Cardiac muscle cell (in vitro differentiated cells and primary cell): ENCODE measurements around the gene CD3D. TPM values are rescaled to one million over a fixed set of nuclear protein-coding genes. Genes with fewer than 3 reads are reported as not detected.

ENCODE experiments used
- DNase-seq, 2 donors: peaks; one replicate each; pipeline versions ENCODE4 v3.0.0 to v3.0.0-alpha.2; 2010 to 2017; ENCODE audit warnings: low read depth in 1 of 2, low spot score in 1 of 2
- H3K27ac ChIP-seq: fragments of 200-600 bp; sonication (generic); 2 replicates; pipeline ENCODE4 v1.5.1; 2016
- H3K27me3 ChIP-seq: fragments of 200-600 bp; sonication (generic); 2 replicates; pipeline ENCODE4 v1.6.0; 2016; ENCODE audit warnings: control low read depth
- H3K36me3 ChIP-seq: fragments of 200-600 bp; sonication (generic); 2 replicates; pipeline ENCODE4 v1.5.1; 2016; ENCODE audit warnings: control low read depth
- H3K4me1 ChIP-seq: fragments of 200-600 bp; sonication (generic); 2 replicates; pipeline ENCODE4 v1.8.1; 2017; ENCODE audit warnings: low read depth, mild to moderate bottlenecking, mixed run types
- H3K4me3 ChIP-seq: fragments of 200-600 bp; sonication (generic); 2 replicates; pipeline ENCODE4 v1.5.1; 2016; ENCODE audit warnings: mild to moderate bottlenecking
- H3K9me3 ChIP-seq: fragments of 200-600 bp; sonication (generic); 2 replicates; pipeline ENCODE4 v1.5.1; 2017; ENCODE audit warnings: low read depth, mild to moderate bottlenecking, control low read depth
- polyA plus RNA-seq: library from polyadenylated mRNA; unstranded; fragments of >200 nt; fragmentation: Nextera tagmentation; extraction: Ambion mirVana; gene quantifications from 2 replicates; pipeline ENCODE4 v1.2.1, GENCODE V29; 2016
- total RNA-seq: library from RNA; depleted of rRNA; stranded (reverse); fragments of >200 nt; gene quantifications from 2 replicates; pipeline ENCODE4 v1.2.3, GENCODE V29; 2016
- TF ChIP-seq, protein P1 (sequence below): IDR thresholded peaks from 2 replicates; pipeline ENCODE4 v1.5.1; 2012; ENCODE audit warnings: low read depth, mild to moderate bottlenecking, low read length

Gene CD3D
- total and polyA plus RNA-seq, 2 experiments from 2014 or later: not detected

DNA sequence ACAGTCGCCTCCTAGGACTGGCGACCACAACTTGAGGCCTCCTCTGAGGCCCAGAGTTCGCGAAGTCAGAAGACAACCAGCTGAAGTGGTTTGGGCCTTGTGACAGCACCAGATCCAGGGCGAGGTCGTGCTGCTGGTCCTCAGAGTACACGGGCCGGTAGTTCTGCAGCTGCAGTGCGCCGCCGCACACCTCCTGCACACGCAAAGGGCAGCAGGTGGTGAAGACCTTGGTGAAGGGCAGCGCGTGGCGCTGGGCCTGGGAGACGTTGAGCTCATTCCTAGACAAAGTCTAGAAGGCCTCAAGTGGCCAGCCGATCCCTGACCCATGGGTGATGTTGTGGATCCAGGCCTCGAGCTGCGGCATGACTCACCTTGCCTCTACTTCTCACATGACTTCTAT, 19.8 kb downstream of the CD3D start:
- Histone ChIP-seq H3K9me3 (no peaks in the 10 kb centered on the region), H3K4me3 (no peak overlapping the region), H3K27me3 (peaks cover 3% of the 10 kb centered on the region), H3K4me1 (no peaks in the 10 kb centered on the region), H3K27ac (no peak overlapping the region), H3K36me3 (no peaks in the 10 kb centered on the region)
- no peak for DNase-seq
- TF ChIP-seq, protein P1, sequence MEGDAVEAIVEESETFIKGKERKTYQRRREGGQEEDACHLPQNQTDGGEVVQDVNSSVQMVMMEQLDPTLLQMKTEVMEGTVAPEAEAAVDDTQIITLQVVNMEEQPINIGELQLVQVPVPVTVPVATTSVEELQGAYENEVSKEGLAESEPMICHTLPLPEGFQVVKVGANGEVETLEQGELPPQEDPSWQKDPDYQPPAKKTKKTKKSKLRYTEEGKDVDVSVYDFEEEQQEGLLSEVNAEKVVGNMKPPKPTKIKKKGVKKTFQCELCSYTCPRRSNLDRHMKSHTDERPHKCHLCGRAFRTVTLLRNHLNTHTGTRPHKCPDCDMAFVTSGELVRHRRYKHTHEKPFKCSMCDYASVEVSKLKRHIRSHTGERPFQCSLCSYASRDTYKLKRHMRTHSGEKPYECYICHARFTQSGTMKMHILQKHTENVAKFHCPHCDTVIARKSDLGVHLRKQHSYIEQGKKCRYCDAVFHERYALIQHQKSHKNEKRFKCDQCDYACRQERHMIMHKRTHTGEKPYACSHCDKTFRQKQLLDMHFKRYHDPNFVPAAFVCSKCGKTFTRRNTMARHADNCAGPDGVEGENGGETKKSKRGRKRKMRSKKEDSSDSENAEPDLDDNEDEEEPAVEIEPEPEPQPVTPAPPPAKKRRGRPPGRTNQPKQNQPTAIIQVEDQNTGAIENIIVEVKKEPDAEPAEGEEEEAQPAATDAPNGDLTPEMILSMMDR: no peak

DNA sequence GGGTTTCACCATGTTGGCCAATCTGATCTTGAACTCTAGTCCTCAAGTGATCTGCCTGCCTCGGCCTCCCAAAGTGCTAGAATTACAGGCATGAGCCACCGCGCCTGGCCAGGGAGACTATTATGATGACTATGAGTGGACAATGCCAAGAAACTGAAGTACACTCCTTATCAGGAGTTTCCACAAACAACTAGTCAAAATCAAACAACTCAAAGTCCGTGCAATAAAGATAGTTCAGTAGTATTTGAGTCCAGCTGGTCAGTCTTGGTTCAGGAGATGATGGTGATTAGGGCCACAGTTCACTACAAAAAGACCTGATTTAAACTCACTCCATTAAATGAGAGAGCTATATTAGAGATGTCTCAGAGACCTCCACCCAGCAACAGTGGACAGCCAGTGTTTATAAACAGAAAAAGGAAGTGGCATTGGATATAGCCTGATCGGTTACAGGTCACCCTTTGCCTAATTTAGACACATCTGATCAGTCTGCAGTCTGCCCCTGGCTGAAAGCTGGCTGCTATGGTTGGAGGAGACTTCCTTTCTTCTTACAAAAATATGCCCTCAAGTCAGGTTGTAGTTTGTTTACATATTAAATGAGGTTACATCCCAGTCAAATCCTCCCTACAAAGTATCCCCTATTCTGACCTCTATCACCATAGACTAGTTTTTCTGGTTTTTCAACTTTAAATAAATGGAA, 21.0 kb downstream of the CD3D start:
- DNase-seq: no peak
- H3K36me3 ChIP-seq: no peaks in the 10 kb centered on the region
- H3K4me3 ChIP-seq: no peak overlapping the region
- H3K9me3 ChIP-seq: no peaks in the 10 kb centered on the region
- no peak overlapping the region for H3K27ac ChIP-seq
- TF ChIP-seq, protein P1: no peak
- no peaks in the 10 kb centered on the region for H3K4me1 ChIP-seq
- H3K27me3 ChIP-seq: no peaks in the 10 kb centered on the region

DNA sequence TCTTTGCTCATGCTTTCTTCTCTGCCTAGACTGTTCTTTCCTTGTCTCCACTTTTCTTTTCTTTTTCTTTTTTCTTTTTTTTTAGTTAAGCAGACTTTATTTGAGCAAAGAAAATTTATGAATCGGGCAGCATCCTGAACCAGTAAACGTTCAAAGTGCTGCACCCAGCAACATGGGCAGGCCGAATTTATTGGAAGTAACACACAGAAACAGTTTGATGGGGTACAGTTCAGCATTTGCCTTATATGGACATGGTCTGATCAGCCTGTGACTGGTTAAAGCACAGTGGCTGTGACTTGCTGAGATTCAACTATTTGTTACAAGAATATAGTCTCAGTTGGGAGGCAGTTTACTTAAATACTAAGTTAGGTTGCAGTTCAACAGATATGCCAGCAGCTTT, 22.0 kb downstream of the CD3D start:
- no peaks in the 10 kb centered on the region for H3K4me1 ChIP-seq
- no peaks in the 10 kb centered on the region for H3K36me3 ChIP-seq
- no peaks in the 10 kb centered on the region for H3K27me3 ChIP-seq
- H3K27ac ChIP-seq: no peak overlapping the region
- H3K9me3 ChIP-seq: no peaks in the 10 kb centered on the region
- TF ChIP-seq, protein P1: no peak
- no peak overlapping the region for H3K4me3 ChIP-seq
- DNase-seq: no peak

DNA sequence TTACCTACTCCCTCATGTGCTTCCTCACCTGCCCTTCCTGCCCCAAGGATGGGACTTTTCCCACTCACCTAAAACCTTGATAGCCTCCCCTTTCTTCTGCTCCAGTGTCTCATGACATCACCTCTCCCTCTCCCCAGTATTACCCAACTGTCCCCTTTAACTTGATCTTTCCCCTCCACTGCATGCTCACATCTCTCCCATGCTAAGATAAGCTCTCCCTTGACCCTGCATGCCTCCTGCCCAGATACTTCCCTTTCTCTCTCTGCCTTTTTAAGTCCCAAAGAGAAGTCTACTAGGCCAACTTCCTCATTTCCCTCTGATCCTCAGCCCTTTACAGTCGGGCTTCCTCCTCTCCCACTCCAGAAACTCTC, 23.2 kb downstream of the CD3D start:
- Histone ChIP-seq H3K9me3 (no peaks in the 10 kb centered on the region), H3K4me3 (no peak overlapping the region), H3K36me3 (no peaks in the 10 kb centered on the region), H3K27ac (no peak overlapping the region), H3K27me3 (no peaks in the 10 kb centered on the region), H3K4me1 (no peaks in the 10 kb centered on the region)
- DNase-seq: no peak
- TF ChIP-seq, protein P1: no peak

DNA sequence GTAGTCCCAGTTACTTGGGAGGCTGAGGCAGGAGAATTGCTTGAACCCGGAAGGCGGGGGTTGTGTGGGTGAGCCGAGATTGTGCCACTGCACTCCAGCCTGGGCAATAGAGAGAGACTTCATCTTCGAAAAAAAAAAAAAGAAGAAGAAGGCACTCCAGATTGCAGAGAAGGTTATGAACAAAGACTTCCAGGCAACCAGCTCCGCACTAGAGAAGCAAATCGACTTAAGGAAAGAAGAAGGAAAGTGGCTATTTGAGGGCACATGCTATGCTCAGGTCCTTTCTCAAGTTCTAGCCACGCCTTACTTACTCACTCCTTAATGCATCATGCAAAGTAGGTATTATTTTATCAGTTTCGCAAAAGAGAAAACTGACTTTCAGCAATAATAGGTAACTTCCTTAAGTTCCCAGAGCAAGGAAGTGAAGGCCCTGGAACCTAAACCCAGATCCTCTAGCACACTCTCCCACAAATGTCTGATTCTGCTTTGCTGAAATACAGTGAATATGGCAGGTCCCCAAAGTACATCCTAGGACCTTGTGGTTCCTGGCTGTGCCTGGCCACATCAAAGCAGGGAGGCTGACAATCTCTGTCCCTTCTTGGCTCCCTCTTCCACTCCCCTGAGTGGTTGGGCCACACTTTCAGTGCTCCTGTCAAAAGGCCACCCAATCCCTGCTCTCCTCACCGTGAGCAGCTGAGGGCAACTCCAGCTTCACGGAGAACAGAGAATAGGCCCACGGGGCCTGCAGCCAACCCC, 23.7 kb downstream of the CD3D start:
- TF ChIP-seq, protein P1: no peak
- Histone ChIP-seq H3K27ac (no peak overlapping the region), H3K9me3 (no peaks in the 10 kb centered on the region), H3K27me3 (no peaks in the 10 kb centered on the region), H3K36me3 (no peaks in the 10 kb centered on the region), H3K4me3 (no peak overlapping the region), H3K4me1 (no peaks in the 10 kb centered on the region)
- DNase-seq: no peak
